Left lobe of liver (tissue), 2 donors: ENCODE measurements around the gene RUVBL1. TPM values are rescaled to one million over a fixed set of nuclear protein-coding genes. Genes with fewer than 3 reads are reported as not detected.

ENCODE experiments used
- ATAC-seq: fragments of 200-7000 bp; cut with Tn5 transposase; one replicate; pipeline ENCODE4 v1.9.1; 2020; ENCODE audit warnings: mild to moderate bottlenecking, moderate library complexity
- DNase-seq: peaks from one replicate; pipeline ENCODE4 v3.0.0-alpha.2; 2020; ENCODE audit warnings: low spot score
- total RNA-seq: library from RNA; stranded (reverse); gene quantifications from one replicate; pipeline ENCODE4 v1.2.1, GENCODE V29; 2021
- donor health status: DM: no; HTN: no; CAD: no; lungs with moderate emphysema.
- donor health status: DM: no; HTN: yes; CAD: no.

The RUVBL1 gene
- total RNA-seq, 1 donor from 2014 or later: 11.3 TPM

GRCh38 chr3:128070898-128071591, 52.6 kb downstream of the RUVBL1 start:
- ATAC-seq: no peak
- no peak for DNase-seq

GRCh38 chr3:128069271-128069670, 54.3 kb downstream of the RUVBL1 start:
- no peak for DNase-seq
- ATAC-seq: no peak

GRCh38 chr3:128068156-128068620, 55.4 kb downstream of the RUVBL1 start:
- DNase-seq (no peak), ATAC-seq (peak; percentile 24)

GRCh38 chr3:128067489-128067888, 56.1 kb downstream of the RUVBL1 start:
- DNase-seq (no peak), ATAC-seq (no peak)

GRCh38 chr3:128066676-128067075, 56.9 kb downstream of the RUVBL1 start:
- ATAC-seq: no peak
- no peak for DNase-seq

- ATAC-seq: no peak
- DNase-seq: no peak
Measured at GRCh38 chr3:128066114-128066513, 57.5 kb downstream of the RUVBL1 start.

- ATAC-seq (no peak), DNase-seq (no peak)
Measured at GRCh38 chr3:128064962-128065361, 58.6 kb downstream of the RUVBL1 start.

- DNase-seq (no peak), ATAC-seq (no peak)
Measured at GRCh38 chr3:128063865-128064264, 59.7 kb downstream of the RUVBL1 start.

GRCh38 chr3:128062033-128062745, 61.4 kb downstream of the RUVBL1 start:
- ATAC-seq (peak; percentile 32), DNase-seq (no peak)

GRCh38 chr3:128060473-128061381, 62.9 kb downstream of the RUVBL1 start:
- DNase-seq (no peak), ATAC-seq (no peak)

GRCh38 chr3:128056258-128056657, 67.4 kb downstream of the RUVBL1 start:
- ATAC-seq: no peak
- DNase-seq: no peak

- ATAC-seq (no peak), DNase-seq (no peak)
Measured at GRCh38 chr3:128054367-128054766, 69.2 kb downstream of the RUVBL1 start.

GRCh38 chr3:128053614-128054013, 70.0 kb downstream of the RUVBL1 start:
- no peak for DNase-seq
- no peak for ATAC-seq

GRCh38 chr3:128052595-128053351, 70.8 kb downstream of the RUVBL1 start:
- DNase-seq (peak; percentile 53), ATAC-seq (peak; percentile 43)

GRCh38 chr3:128051837-128052594, 71.6 kb downstream of the RUVBL1 start, which contains the start of gene SEC61A1:
Gene SEC61A1 (plus strand): TSS chr3:128052437. CDS start chr3:128052553, 116 bp downstream.
- DNase-seq: peak; percentile 96

GRCh38 chr3:128051459-128051836, 72.2 kb downstream of the RUVBL1 start:
- ATAC-seq (peak; percentile 2), DNase-seq (no peak)

More at GRCh38 chr3:128051837-128052594, 71.6 kb downstream of the RUVBL1 start, which contains the start of gene SEC61A1:
- ATAC-seq: peak; percentile 93

GRCh38 chr3:128050597-128050996, 73.0 kb downstream of the RUVBL1 start:
- peak; percentile 29 for ATAC-seq
- DNase-seq: peak; percentile 82

- ATAC-seq (no peak), DNase-seq (no peak)
Measured at GRCh38 chr3:128041344-128041743, 82.3 kb downstream of the RUVBL1 start.

- ATAC-seq (no peak), DNase-seq (no peak)
Measured at GRCh38 chr3:128040660-128041059, 83.0 kb downstream of the RUVBL1 start.

- ATAC-seq (no peak), DNase-seq (no peak)
Measured at GRCh38 chr3:128040041-128040440, 83.6 kb downstream of the RUVBL1 start.
